Left renal pelvis (tissue), 4 donors: ENCODE results near the gene AFF4. TPM values are rescaled to one million over a fixed set of nuclear protein-coding genes. Genes with fewer than 3 reads are reported as not detected.
"Not testable (repeated sequence)": the region's sequence is repeated elsewhere in the genome, so short reads cannot be mapped to it uniquely, and the experiment has no call there.

ENCODE experiments used
- DNase-seq, 4 donors: peaks; one replicate each; pipeline ENCODE4 v3.0.0-alpha.2; 2013; ENCODE audit warnings: low read depth in 4 of 4, low spot score in 3 of 4
- polyA plus RNA-seq, 4 donors: library from polyadenylated mRNA; unstranded; fragments of 120-200 nt; gene quantifications; one replicate each; pipeline ENCODE4 v1.2.1, GENCODE V29; 2013; ENCODE audit not compliant: insufficient read length in 4 of 4

The AFF4 gene
- 10 to 100 TPM; 60.5 to 73.1 (median 63.3) TPM for polyA plus RNA-seq

- peak; percentile 89 to 92 (median 92) for DNase-seq
Measured at GRCh38 chr5:132963171-132964104, at the start of gene AFF4. AFF4 (minus strand) TSS chr5:132963634; CDS start chr5:132937189, 26,445 bp downstream.

DNA sequence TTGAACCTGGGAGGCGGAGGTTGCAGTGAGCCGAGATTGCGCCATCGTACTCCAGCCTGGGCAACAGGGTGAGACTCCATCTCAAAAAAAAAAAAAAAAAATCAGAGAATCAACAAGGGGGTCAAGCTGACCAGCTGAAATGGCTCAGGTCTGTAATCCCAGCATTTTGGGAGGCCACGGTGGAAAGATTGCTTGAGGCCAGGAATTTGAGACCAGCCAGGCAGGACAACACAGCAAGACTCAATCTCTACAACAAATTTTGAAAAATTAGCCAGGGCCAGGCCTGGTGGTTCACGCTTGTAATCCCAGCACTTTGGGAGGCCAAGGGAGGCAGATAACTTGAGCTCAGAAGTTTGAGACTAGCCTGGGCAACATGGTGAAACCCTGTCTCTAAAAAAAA, 45.0 kb upstream of the AFF4 start:
- DNase-seq = not testable (repeated sequence)

DNA sequence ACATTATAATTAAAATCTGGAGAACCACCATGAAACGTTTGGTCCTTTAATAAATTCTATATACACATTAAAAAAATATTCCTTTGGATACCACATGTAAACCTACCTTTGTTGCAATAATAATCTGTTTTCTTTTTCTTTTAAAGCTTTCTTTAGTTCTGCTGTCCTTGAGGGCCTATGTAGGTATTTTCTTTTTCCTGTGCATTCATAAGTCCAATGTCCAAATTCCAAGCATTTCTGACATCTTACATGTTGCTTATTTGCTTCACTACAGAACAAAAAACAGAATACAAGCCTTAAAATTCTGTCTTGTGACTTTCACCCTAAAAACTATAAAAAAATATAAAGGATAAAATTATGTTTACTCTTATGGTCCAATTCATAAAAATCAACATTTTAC, 43.2 kb upstream of the AFF4 start:
- no peak for DNase-seq

DNA sequence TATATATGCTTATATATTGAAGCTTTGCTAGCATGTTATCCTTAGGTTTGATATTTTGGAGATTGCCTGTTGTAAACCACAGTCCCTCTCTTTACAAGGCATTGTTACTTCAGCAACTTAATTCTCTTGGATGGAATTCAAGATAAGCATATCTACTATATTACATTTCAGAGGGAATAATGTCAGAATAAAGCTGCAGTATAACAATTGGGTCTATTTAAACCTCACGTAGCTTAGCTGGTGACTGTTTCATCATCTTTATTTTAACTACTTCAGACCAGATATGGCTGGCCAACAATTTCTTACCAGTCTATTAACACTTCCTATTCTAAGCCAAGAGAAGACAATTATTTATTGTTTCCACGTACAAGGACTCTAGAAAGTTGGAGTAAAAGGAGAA, 35.8 kb upstream of the AFF4 start:
- DNase-seq = no peak

DNA sequence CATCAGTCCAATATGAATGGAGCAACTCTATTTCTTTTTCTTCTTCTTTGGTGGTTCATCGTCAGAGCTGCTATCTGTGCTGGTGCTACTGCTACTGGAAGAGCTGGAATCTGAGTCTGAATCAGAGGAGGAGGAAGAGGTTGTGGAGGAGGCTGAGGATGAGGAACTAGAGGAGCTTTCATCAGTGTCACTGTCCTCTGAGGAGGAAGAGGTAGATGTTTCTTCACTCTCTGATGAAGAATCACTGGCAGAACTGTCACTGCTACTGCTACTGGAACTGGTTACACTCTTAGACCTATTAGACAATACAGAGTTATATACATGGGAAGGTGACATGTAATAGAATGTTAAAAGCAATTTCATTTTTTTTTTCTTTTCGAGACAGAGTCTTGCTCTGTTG, 35.1 kb upstream of the AFF4 start:
- no peak for DNase-seq

- no peak for DNase-seq
Measured at GRCh38 chr5:132996307-132996706, 32.9 kb upstream of the AFF4 start.

- DNase-seq = no peak
Measured at GRCh38 chr5:132987531-132988408, 24.3 kb upstream of the AFF4 start.

GRCh38 chr5:132982971-132983370, 19.5 kb upstream of the AFF4 start:
- DNase-seq = not testable (repeated sequence)

- no peak for DNase-seq
Measured at GRCh38 chr5:132981288-132981687, 17.9 kb upstream of the AFF4 start.

DNA sequence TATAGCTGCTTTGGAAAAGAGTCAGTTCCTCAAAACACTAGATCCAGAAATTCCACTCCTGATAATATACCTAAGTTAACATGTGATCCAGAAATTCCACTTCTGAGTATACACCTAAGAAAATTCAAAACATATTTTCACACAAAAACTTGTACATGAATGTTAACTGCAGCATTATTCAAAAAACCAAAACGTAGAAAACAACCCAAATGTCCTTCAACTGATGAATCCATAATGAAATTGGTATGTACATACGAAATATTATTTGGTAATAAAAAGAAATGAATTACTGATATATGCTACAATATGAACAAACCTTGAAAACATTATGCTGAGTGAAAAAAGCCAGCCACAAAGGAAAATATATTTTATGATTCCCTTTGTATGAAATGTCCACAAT, 16.5 kb upstream of the AFF4 start:
- no peak for DNase-seq

DNA sequence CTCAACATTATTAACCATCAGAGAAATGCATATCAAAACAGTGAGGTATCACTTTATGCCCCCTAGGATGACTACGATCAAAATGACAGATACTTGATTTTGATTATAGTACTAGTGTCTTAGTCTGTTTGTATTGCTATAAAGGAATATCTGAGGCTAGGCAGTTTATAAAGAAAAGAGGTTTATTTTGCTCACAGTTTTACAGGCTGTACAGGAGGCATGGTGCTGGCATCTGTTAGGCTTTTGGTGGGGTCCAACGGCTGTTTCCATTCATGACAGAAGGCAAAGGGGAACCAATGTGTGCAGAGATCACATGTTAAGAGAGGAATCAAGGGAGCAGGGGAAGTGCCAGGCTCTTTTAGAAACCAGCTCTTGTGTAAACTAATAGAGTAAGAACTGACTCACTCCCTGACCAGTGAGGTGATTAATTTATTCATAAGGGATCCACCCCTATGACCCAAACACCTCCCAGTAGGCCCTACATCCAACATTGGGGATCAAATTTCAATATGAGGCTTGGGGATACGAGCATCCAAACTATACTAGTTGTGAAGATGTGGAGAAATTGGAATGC, 16.0 kb upstream of the AFF4 start:
- no peak for DNase-seq

DNA sequence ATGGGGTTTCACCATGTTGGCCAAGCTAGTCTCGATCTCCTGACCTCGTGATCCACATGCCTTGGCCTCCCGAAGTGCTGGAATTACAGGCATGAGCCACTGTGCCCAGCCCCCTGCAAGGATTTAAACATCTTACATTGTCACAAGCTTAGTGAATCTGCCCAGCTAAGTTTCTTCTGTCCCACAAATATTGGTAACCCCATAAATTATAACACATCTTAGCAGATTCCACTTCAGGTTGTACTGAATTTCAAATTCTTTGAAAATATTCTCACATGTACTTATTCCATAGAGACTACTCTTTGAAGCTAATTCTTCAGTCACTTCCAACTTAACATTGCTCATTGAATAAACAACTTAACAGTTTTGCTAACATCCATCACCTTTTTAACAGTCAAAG, 13.4 kb upstream of the AFF4 start:
- DNase-seq = no peak

DNA sequence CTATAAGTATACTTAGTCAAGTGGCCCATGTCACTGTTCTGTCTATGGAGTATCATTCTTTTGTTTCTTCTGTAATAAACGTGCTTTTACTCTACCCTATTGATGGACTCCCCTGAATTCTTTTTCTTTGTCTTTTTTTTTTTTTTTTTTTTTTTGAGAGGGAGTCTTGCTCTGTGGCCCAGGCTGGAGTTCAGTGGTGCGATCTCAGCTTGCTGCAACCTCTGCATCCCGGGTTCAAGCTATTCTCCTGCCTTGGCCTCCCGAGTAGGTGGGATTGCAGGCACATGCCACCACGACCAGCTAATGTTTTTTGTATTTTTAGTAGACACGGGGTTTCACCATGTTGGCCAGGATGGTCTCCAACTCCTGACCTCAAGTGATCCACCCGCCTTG, 9.0 kb upstream of the AFF4 start:
- DNase-seq = not testable (repeated sequence)

DNA sequence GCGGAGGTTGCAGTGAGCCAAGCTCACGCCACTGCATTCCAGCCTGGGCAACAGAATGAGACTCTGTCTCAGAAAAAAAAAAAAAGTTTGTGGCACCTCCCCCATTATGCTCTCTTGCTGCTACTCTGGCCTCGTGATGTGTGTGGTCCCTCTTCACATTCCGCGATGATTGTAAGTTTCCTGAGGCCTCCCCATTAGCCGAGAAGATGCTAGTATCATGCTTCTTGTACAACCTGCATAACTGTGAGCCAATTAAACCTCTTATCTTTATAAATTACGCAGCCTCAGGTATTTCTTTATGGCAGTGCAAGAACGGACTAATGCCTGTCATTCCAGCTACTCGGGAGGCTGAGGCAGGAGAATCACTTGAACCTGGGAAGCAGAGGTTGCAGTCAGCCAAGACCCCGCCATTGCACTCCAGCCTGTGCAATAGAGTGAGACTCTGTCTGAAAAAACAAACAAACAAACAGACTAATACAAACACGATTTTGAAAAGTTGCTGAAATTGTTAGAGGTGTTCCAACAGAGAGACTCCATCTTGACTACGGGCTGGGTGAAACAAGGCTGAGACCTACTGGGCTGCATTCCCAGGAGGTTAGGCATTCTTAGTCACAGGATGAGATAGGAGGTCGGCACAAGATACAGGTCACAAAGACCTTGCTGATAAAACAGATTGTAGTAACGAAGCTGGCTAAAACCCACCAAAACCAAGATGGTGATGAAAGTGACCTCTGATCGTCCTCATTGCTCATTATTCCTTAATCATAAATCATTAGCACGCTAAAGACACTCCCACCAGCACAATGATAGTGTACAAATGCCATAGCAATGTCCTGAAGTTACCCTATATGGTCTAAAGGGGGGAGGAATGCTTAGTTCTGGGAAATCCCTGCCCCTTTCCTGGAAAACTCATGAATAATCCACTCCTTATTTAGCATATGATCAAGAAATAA, 8.3 kb upstream of the AFF4 start:
- no peak for DNase-seq

GRCh38 chr5:132965120-132965519, 1.7 kb upstream of the AFF4 start:
- no peak for DNase-seq

DNA sequence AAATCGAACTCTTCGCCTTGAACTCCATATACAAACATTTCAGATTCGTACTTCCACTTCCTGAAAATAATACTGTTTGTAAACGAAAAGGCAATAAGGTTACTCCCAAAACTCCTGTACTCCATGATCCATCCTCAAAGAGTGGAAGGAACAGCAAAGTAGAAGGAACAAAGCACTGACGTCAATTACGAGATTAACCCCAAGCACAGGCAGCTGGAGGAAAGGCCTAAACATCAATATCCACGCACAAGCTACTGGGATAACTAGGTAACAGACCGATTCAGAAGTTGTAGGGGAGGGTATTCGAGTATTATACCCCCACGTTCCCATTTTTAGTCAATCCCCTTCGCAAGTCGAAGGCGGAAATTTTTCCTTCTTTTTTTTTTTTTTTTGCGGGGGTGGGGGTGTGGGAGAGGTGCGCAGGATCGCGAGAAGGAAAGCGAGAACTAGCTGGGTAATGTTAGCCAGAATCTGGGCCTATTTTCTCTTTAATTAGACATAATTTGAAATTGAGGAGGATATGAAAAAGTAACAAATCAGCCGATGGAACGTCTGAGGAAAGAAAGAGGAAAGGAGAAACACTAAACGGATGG, 909 bp downstream of the AFF4 start:
- peak; percentile 60 to 79 (median 66) for DNase-seq

GRCh38 chr5:132961887-132962286, 1.5 kb downstream of the AFF4 start:
- DNase-seq = peak in 3 of 4 donors; percentile 14 to 22 (median 18)

DNA sequence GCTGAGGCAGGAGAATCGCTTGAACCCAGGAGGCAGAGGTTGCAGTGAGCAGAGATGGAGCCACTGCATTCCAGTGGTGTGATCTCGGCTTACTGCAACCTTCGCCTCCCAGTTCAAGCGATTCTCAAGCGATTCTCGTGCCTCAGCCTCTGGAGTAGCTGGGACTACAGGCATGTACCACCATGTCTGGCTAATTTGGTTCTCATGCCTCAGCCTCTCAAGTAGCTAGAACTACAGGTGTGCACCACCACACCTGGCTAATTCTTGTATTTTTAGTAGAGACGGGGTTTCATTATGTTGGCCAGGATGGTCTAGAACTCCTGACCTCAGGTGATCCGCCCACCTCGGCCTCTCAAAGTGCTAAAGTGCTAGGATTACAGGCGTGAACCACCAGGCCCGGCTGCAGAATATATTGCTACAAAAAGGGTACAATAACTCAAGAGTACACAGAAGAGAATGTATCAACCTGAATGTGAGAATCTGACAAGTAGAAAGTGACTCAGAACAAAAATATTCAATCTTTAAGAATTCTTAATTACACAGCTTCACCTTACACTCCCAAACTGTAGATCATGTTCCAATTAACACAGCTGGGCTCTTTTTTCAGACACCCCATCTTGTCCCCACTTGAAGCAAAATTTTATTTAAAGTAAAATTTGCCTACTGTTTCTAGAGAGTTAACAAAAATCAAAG, 2.2 kb downstream of the AFF4 start:
- DNase-seq = not testable (repeated sequence)
